OCI-LY3 (cell line): Measurements from ENCODE around the gene ALG1.
A peak's percentile ranks its signal among the peaks of the same experiment; 100 is the strongest.
"Not testable (repeated sequence)": the region's sequence is repeated elsewhere in the genome, so short reads cannot be mapped to it uniquely, and the experiment has no call there.

Source experiments
- H2AFZ ChIP-seq: fragments of 200-600, 300-600 bp; shearing (Covaris generic); 2 replicates; pipeline ENCODE4 v1.6.0; 2014; ENCODE audit warnings: antibody characterized with exemption, low read depth, low read length
- H3K27ac ChIP-seq: fragments of 200-600, 300-600 bp; sonication (generic); 2 replicates; pipeline ENCODE4 v1.5.1; 2014; ENCODE audit warnings: mild to moderate bottlenecking, low read length, moderate library complexity, mixed read lengths
- H3K27me3 ChIP-seq: fragments of 200-600, 300-600 bp; sonication (generic); 2 replicates; pipeline ENCODE4 v1.6.1; 2014; ENCODE audit warnings: low read depth, low read length, mixed read lengths
- H3K36me3 ChIP-seq: fragments of 200-600, 300-600 bp; sonication (generic); replicated peaks from 2 replicates; pipeline ENCODE3; 2014; ENCODE audit warnings: low read depth, low read length, mixed read lengths
- H3K4me1 ChIP-seq: fragments of 300-600, 200-600 bp; sonication (generic); 2 replicates; pipeline ENCODE4 v1.6.1; 2014; ENCODE audit warnings: low read length, mixed read lengths
- H3K4me2 ChIP-seq: fragments of 200-600, 300-600 bp; sonication (generic); 2 replicates; pipeline ENCODE4 v1.6.1; 2014; ENCODE audit warnings: low read length, mixed read lengths
- H3K4me3 ChIP-seq: fragments of 300-600, 200-600 bp; sonication (generic); 2 replicates; pipeline ENCODE4 v1.5.1; 2014; ENCODE audit warnings: antibody characterized with exemption, mild to moderate bottlenecking, low read length, moderate library complexity
- H3K79me2 ChIP-seq: fragments of 300-600, 200-600 bp; shearing (Covaris generic); 2 replicates; pipeline ENCODE4 v1.6.1; 2014; ENCODE audit warnings: mild to moderate bottlenecking, low read length, mixed read lengths
- H3K9ac ChIP-seq: fragments of 300-600, 200-600 bp; shearing (Covaris generic); 2 replicates; pipeline ENCODE4 v1.6.0; 2014; ENCODE audit warnings: mild to moderate bottlenecking, low read length, moderate library complexity
- H3K9me3 ChIP-seq: fragments of 200-600, 300-600 bp; shearing (Covaris generic); 2 replicates; pipeline ENCODE4 v1.6.1; 2014; ENCODE audit warnings: low read length, mixed read lengths; ENCODE audit not compliant: insufficient read depth
- H4K20me1 ChIP-seq: fragments of 200-600, 300-600 bp; sonication (generic); 2 replicates; pipeline ENCODE4 v1.6.1; 2016; ENCODE audit warnings: low read length, mixed read lengths; ENCODE audit not compliant: insufficient read depth

Gene ALG1

DNA sequence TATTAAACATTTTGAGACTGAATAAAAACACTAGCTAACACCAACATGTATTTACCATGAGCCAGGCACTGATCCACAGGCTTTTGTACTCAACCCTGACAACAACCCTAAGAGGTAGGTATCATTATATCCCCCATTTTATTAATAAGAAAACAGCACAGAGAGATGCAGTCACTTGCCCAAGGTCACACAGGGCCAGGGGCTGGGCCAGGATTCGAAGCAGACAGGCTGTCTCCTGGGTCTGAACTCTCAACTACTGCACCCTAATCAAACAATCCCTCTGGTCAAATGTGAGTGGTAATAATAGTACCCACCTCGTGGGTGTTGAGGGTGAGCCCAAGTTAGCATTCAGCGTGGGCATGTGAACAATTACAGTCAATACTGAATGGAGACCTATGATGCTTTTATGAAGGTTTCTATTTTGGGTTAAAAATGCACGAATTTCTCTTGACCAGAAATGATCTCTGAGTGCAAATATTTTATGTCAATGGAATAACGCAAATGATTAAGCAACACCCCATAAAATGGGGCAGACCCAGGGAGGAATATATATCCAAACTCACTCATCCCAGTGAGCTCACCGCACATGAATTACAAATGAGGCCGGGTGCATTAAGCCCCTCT lies 24.9 kb downstream of the ALG1 start:
- not testable (repeated sequence) for H3K27ac ChIP-seq, H3K36me3 ChIP-seq, H3K4me1 ChIP-seq, H2AFZ ChIP-seq, H3K27me3 ChIP-seq, H3K79me2 ChIP-seq, H3K9me3 ChIP-seq, H4K20me1 ChIP-seq
- peak overlapping the region; percentile 64 for H3K4me2 ChIP-seq
- H3K9ac ChIP-seq: peak overlapping the region; percentile 80
- peak overlapping the region; percentile 94 for H3K4me3 ChIP-seq

DNA sequence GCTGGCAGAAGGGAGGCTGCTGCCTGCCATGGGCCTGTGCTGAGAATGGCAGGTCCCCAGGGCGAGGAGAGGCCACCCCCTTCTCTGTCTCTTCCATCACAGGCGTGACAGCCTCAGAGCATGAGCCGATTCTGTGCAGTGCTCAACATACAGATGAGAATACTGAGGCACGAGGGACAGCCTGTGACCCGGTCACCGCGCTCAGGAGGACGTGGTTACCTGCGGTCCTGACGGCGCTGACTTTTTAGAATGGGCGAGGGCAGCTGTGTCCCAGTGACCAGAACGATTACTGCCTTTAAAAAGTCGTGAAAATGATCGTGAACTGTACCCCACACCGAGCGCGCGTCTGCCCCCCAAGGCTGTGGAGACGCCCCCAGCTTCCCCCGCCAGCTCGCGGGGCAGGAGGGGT lies 25.4 kb downstream of the ALG1 start:
- not testable (repeated sequence) for H4K20me1 ChIP-seq, H3K36me3 ChIP-seq, H3K4me1 ChIP-seq, H3K27me3 ChIP-seq, H3K9me3 ChIP-seq, H3K79me2 ChIP-seq
- 0 out of 2 replicates have a peak overlapping the region, but pooled peaks have one; percentile 54 for H2AFZ ChIP-seq
- peak overlapping the region; percentile 64 for H3K4me2 ChIP-seq
- peak overlapping the region; percentile 30 for H3K27ac ChIP-seq
- peak overlapping the region; percentile 94 for H3K4me3 ChIP-seq
- H3K9ac ChIP-seq: peak overlapping the region; percentile 80

DNA sequence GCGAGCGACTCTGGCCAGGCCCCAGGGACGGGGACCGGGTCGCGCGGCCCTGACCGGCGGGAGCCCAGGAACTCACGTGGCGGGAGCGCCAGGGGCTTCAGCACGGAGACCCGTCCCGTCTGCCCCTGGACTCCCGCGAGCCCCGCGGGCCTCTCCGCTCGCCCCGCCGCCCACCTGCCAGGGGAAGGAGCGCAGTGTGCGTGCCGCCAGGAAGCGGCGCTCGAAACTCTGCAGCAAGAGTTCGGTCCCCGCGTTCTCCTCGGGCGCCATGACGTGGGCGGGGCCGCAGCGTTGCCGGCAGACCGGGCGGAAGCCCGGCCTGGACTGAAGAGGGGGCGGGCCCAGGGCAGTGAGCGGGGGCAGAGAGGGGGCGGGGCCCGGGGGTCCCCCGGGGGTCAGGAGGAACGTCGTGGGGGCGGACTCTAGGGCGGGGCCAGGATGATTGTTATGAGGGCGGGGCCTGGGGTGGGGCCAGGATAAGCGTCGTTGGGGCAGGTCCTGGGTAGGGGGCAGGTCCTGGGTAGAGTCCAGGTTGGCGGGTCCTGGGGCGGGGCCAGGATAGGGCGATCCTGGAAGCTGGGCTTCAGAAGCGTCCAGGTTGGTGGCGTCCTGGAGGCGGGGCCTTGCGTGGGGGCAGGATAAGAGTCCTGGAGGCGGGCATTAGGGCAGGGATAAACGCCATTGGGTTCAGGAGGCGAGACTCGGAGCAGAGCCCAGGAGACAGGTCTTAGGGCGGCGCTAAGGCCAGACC lies 26.0 kb downstream of the ALG1 start, which contains the start of gene EEF2KMT:
Gene EEF2KMT, minus strand, starts transcription at position 326 of the 751 bp plus-strand sequence. Its CDS starts 56 bp downstream, at position 270.
- H4K20me1 ChIP-seq, H3K36me3 ChIP-seq, H3K27me3 ChIP-seq, H3K4me1 ChIP-seq, H3K79me2 ChIP-seq, H3K9me3 ChIP-seq: not testable (repeated sequence)
- H3K9ac ChIP-seq: peak within 1 kb of the TSS; percentile 80
- H3K27ac ChIP-seq: peak within 1 kb of the TSS; percentile 55
- H3K4me3 ChIP-seq: peak within 1 kb of the TSS; percentile 94
- H3K4me2 ChIP-seq: peak within 1 kb of the TSS; percentile 77
- peak within 1 kb of the TSS; percentile 74 for H2AFZ ChIP-seq

DNA sequence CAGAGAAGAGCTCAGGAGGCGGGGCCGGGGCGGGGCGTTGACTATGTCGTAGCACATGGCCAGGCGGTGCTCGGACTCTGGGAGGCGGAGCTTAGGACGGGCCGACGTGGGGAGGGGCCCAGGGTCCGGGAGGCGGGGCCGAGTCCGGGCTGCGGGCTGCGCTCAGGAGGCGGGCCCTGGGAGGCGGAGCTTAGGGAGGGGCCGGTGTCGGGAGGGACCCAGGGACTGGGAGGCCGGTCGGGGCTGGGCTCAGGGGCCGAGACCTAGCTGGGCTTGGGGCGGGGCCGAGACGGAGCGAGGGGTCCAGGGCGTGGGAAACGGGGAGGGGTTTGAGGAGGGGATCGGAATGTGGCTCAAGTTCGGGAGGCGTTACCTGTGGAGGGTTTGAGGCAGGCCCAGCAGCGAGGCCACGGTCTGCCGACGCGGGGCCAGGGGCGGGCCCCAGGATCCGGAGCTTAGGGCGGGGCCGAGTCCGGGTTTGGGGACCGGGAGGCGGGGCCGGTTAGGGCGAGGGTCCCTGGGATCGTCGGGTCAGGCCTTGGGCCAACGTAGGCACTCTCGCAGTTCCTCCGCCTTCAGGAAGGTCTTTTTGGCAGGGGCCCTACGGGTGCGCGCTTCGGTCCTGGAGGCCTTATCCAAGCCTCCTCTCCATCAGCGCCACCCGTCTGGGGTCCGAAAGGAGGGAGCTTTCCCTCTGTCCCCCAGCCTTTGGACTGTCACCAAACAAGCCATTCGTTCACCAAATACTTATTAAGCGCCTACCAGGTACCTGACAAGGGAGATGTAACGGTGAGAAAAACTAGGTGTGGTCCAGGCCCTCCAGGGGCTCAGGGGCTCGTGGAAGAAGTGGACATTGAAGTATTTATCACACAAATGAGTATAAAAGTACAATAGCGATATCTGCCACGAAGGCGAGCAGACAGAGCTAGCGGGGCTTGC lies 26.8 kb downstream of the ALG1 start:
- not testable (repeated sequence) for H4K20me1 ChIP-seq, H3K27me3 ChIP-seq, H3K9me3 ChIP-seq, H3K36me3 ChIP-seq, H3K4me1 ChIP-seq, H3K79me2 ChIP-seq
- Histone ChIP-seq H3K9ac (peak overlapping the region; percentile 50), H2AFZ (peak overlapping the region; percentile 74), H3K4me3 (peak overlapping the region; percentile 94), H3K4me2 (peak overlapping the region; percentile 77), H3K27ac (peak overlapping the region; percentile 55; the same call in 1 of the 2 replicates)

DNA sequence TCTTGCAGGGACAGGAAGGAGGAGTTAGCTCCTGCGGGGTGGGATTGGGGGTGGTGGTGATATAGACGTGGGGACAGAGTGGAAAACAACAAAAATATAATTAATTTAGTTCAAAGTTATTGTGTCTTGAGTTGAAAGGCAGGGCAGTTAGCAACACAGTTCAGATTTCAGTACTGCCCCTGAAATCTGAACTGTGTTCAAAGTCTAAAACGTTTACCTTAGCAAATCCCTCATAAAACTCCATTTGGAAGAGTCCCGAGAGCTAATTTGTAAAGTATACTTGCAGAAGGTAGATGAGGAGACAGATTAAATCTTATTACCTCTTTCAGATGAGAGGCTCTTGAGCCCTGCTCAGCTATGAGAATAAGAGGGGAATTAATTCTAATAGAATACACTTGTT lies 27.5 kb downstream of the ALG1 start:
- not testable (repeated sequence) for H3K9me3 ChIP-seq, H3K4me1 ChIP-seq, H3K4me3 ChIP-seq, H3K9ac ChIP-seq, H3K4me2 ChIP-seq, H2AFZ ChIP-seq, H3K79me2 ChIP-seq, H3K27ac ChIP-seq, H4K20me1 ChIP-seq, H3K27me3 ChIP-seq, H3K36me3 ChIP-seq

DNA sequence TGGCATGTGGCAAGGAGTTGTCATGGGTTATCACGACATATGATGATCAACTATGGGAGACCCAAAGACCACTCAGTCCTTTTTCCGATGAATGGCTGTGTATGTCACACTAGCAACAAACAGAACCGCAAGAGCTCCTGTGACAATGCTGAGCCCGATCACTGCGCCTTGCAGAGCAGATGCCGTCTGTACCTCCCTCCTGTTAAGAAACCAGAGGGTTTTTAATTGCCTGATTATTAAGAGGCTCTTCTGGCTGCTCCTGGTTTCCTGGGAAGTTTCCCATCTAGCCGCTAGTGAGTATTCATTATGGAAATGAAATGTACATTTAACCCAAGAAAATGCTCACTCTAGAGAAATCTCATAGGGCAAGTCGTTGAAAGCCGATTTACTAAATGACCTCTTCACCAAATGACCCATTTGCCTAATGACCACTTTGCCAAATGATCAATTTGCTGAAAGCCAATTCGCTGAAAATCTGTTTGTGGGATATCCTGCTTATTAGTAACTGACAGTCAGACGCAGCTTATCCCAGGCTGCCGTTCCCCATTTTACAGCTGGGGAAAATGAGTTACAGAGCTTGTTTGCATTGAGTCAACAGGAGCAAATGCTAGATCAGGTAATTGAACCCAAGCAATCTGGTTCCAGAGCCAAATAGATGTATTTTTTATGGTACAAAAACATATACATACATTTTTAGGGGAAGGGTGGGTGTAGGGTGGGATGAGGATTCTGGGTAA lies 31.8 kb downstream of the ALG1 start:
- not testable (repeated sequence) for H3K4me2 ChIP-seq, H3K9me3 ChIP-seq, H3K36me3 ChIP-seq, H3K9ac ChIP-seq, H3K4me1 ChIP-seq, H4K20me1 ChIP-seq, H3K27ac ChIP-seq, H3K4me3 ChIP-seq, H2AFZ ChIP-seq, H3K79me2 ChIP-seq, H3K27me3 ChIP-seq

DNA sequence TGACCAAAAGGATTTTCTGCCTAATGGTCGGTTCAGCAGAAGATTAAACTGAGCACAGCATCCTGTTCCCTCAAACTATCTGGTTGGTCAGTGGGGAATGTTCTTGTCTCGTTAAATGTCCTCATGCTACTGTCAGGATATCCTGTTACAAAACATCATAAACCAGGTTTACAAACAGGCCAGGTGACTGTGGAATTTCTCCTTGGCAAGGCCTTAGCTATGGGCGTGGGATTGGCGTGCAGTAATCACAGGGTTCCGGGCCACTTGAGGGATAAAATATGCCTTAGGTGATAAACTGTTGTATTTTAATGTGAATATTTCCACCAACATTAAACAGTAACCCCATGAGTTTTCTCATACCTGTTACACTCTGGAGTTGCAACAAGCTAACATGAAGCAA lies 33.4 kb downstream of the ALG1 start:
- H3K4me1 ChIP-seq, H3K27me3 ChIP-seq, H3K4me2 ChIP-seq, H3K9me3 ChIP-seq, H3K36me3 ChIP-seq, H3K27ac ChIP-seq, H2AFZ ChIP-seq, H4K20me1 ChIP-seq, H3K79me2 ChIP-seq, H3K9ac ChIP-seq, H3K4me3 ChIP-seq: not testable (repeated sequence)
